Measurements from ENCODE around the gene IL1RL2. TPM values are rescaled to one million over a fixed set of nuclear protein-coding genes. Genes with fewer than 3 reads are reported as not detected.

IL1RL2 gene
- total and polyA plus RNA-seq, 2 of the 4 experiments (the other 2 are of a cell fraction), result 0.09 to 0.36 TPM

GRCh38 chr2:102286041-102286440 is 99.2 kb downstream of the IL1RL2 start:
- intact Hi-C loops (cut with micrococcal nuclease) (no loop called here), in situ Hi-C loops (cut with MboI; ENCODE audit: low sequenced_read_pairs) (no loop called here), dilution Hi-C loops (cut with HindIII; ENCODE audit: low sequenced_read_pairs, unreplicated experiment) (no loop called here)
- H4K91ac ChIP-seq (ENCODE audit: insufficient read depth, low read depth, low read length), result no peak overlapping the region
- no peaks in the 10 kb centered on the region for H4K20me1 ChIP-seq (ENCODE audit: insufficient read depth, low read length)
- H3K14ac ChIP-seq (replicated peaks; ENCODE audit: low read depth, low read length), result no peak overlapping the region
- no peak overlapping the region for H2BK5ac ChIP-seq (ENCODE audit: low read depth, low read length, poor library complexity, severe bottlenecking)
- DNase-seq, result no peak
- no peaks in the 10 kb centered on the region; the same call in 1 of the 2 replicates for H3K9me1 ChIP-seq (ENCODE audit: insufficient read depth, low read length)
- no peak overlapping the region for H3K4me2 ChIP-seq (ENCODE audit: low read depth, low read length)
- no peak overlapping the region for H3K4ac ChIP-seq (ENCODE audit: low read depth, low read length)
- no peak overlapping the region for H3K18ac ChIP-seq (ENCODE audit: low read depth, low read length)
- ChIA-PET CTCF (interaction anchor here (1.1 to 1.5 kb wide), 2 partner anchors 10 to 45 kb away, joined by 3 read pairs; no protein-coding TSS in a partner anchor), POLR2A (ENCODE audit: unreplicated experiment) (no interaction called here)
- no peak overlapping the region for H3K4me3 ChIP-seq (ENCODE audit: insufficient read depth, low read depth, low read length)
- H4K8ac ChIP-seq (ENCODE audit: low read depth in 2 of 2, low read length in 2 of 2), result no peak overlapping the region
- no peak overlapping the region for H4K5ac ChIP-seq (ENCODE audit: low read depth, low read length)
- no peak overlapping the region for H2AFZ ChIP-seq (replicated peaks; ENCODE audit: low read length, poor library complexity)
- no peaks in the 10 kb centered on the region for H3K36me3 ChIP-seq (ENCODE audit: control insufficient read depth, insufficient read depth, low read length)
- TF ChIP-seq BHLHE40 (IDR thresholded peaks at IDR 0.05; ENCODE audit: low read depth, low read length), result no peak
- TF ChIP-seq, protein P1, sequence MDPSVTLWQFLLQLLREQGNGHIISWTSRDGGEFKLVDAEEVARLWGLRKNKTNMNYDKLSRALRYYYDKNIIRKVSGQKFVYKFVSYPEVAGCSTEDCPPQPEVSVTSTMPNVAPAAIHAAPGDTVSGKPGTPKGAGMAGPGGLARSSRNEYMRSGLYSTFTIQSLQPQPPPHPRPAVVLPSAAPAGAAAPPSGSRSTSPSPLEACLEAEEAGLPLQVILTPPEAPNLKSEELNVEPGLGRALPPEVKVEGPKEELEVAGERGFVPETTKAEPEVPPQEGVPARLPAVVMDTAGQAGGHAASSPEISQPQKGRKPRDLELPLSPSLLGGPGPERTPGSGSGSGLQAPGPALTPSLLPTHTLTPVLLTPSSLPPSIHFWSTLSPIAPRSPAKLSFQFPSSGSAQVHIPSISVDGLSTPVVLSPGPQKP (IDR thresholded peaks at IDR 0.05; ENCODE audit: borderline replicate concordance, low read depth, low read length), result no peak
- TF ChIP-seq NFE2L2 (IDR thresholded peaks at IDR 0.05; ENCODE audit: low read depth, low read length), result no peak
- no peak for TF ChIP-seq MXI1 (IDR thresholded peaks at IDR 0.05; ENCODE audit: borderline replicate concordance, low read depth, low read length)
- TF ChIP-seq RCOR1 (IDR thresholded peaks at IDR 0.05; ENCODE audit: insufficient replicate concordance, low read length), result no peak
- no peak for TF ChIP-seq SMC3 (IDR thresholded peaks at IDR 0.05; ENCODE audit: low read depth, low read length)
- TF ChIP-seq RFX5 (IDR thresholded peaks at IDR 0.05; ENCODE audit: low read depth, low read length), result no peak
- TF ChIP-seq POLR2A (IDR thresholded peaks at IDR 0.05; ENCODE audit: low read depth, low read length), result no peak
- no peak for TF ChIP-seq CHD1 (IDR thresholded peaks at IDR 0.05; ENCODE audit: low read depth, low read length)
- TF ChIP-seq RAD21 (IDR thresholded peaks at IDR 0.05; ENCODE audit: low read length), result no peak
- TF ChIP-seq MAFK (IDR thresholded peaks at IDR 0.05; ENCODE audit: low read depth, low read length), result no peak
- TF ChIP-seq, protein P2, sequence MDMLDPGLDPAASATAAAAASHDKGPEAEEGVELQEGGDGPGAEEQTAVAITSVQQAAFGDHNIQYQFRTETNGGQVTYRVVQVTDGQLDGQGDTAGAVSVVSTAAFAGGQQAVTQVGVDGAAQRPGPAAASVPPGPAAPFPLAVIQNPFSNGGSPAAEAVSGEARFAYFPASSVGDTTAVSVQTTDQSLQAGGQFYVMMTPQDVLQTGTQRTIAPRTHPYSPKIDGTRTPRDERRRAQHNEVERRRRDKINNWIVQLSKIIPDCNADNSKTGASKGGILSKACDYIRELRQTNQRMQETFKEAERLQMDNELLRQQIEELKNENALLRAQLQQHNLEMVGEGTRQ (IDR thresholded peaks at IDR 0.05; ENCODE audit: low read depth, low read length), result no peak
- TF ChIP-seq FOS (IDR thresholded peaks at IDR 0.05; ENCODE audit: low read depth, low read length), result no peak
- TF ChIP-seq CTCF (conservative IDR thresholded peaks at IDR 0.05; ENCODE audit: low read depth, low read length), result no peak
- no peak overlapping the region for H3K23ac ChIP-seq (ENCODE audit: low read depth, low read length)
- no peak overlapping the region for H2BK15ac ChIP-seq (ENCODE audit: low read depth, low read length)
- BruUV-seq (replicated peaks), result no TSS peak
- no peaks in the 10 kb centered on the region; the same call in 1 of the 2 replicates for H3K27me3 ChIP-seq (ENCODE audit: control insufficient read depth, insufficient read depth, low read length)
- H3K9ac ChIP-seq (ENCODE audit: low read depth, low read length), result no peak overlapping the region
- no peak overlapping the region for H2BK20ac ChIP-seq (ENCODE audit: low read depth, low read length)
- no peak overlapping the region for H3K27ac ChIP-seq (ENCODE audit: insufficient read depth, low read length)
- no peak overlapping the region for H2AK9ac ChIP-seq (replicated peaks; ENCODE audit: low read depth, low read length, poor library complexity)
- no peaks in the 10 kb centered on the region for H3K79me1 ChIP-seq (ENCODE audit: low read depth in 1 of 2, low read length in 2 of 2)
- no peaks in the 10 kb centered on the region for H3K9me3 ChIP-seq (ENCODE audit: control insufficient read depth, insufficient read depth, low read length)
- no peak overlapping the region for H3K56ac ChIP-seq (ENCODE audit: extremely low read depth, insufficient read depth, low read length)
- no peak overlapping the region for H2AK5ac ChIP-seq (ENCODE audit: low read depth, low read length)
- H2BK120ac ChIP-seq (ENCODE audit: low read depth, low read length), result no peak overlapping the region
- WGBS, 2 experiments (ENCODE audit: extremely low coverage in 2 of 2, insufficient read length in 1 of 2), result 60% methylated on average over 1 of the region's 3 CpGs; no CpG with 5 or more reads in 1 of the 2 experiments
- no peak for ATAC-seq (ENCODE audit: low read depth)
- peaks cover 2% of the 10 kb centered on the region for H3K4me1 ChIP-seq (ENCODE audit: control insufficient read depth, insufficient read depth, low read length)

Measured in IMR-90 (cell line).